MV-4-11 (cell line): ENCODE measurements around the gene SNUPN.
"Not testable (repeated sequence)": the region's sequence is repeated elsewhere in the genome, so short reads cannot be mapped to it uniquely, and the experiment has no call there.

Experiments
- DNase-seq: peaks from one replicate; lab custom pipeline; 2025; lab: John Stamatoyannopoulos, UW

Gene SNUPN

GRCh38 chr15:75583701-75584100, 41.8 kb downstream of the SNUPN start:
- DNase-seq: no peak

GRCh38 chr15:75582943-75583342, 42.6 kb downstream of the SNUPN start:
- DNase-seq: not testable (repeated sequence)

DNA sequence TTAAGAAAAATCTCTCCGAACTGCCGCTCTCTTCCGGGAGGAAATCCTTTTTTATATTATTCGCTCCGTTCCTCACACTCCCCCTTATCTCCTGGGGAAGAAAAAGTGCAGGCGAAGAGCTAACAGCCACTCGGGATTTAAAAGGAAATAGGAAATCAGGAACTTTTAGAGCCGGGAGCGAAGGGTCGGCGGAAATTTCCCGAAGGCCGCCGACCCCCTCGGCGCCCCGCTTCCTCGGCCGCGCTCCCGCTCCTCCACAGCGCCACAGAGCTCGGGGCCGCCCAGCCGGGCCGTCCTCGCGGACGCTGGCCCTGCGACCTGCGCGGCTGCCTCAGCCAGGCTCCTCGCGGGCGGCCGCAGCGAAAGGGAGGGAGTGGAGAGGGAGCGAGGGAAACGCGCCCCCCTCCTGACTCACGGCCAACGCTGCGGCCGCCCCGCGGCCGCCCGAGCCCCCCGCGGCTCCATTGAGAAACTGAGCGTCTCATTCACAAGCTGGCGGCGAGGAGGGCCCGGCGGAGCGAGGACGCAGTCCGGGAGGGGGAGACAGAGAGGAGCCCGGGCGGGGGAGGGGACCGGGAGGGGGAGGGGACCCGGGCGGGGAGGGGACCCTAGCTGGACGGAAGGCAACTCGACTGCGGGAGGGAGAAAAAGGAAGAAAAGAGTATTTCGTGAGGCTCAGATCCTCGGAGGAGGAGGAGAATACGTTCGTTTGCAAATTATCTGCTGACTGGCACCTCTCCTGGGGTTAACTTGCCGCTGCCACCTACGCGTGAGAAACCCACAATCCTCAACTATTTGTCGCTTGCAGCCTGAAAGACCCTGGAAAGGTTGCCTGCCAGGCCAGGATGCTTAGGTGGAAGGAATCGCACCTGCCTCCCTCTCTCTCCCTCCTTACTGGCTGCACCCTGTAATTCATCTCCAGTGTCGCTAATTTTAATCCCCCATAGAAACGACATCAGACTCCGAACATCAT, 46.3 kb downstream of the SNUPN start, which contains the start of gene PTPN9:
PTPN9 (minus strand) TSS at position 368 of the 973 bp plus-strand sequence. CDS start 539 bp downstream, outside the sequence.
- peak; percentile 63 for DNase-seq

GRCh38 chr15:75578173-75578947, 47.2 kb downstream of the SNUPN start:
- peak; percentile 34 for DNase-seq

DNA sequence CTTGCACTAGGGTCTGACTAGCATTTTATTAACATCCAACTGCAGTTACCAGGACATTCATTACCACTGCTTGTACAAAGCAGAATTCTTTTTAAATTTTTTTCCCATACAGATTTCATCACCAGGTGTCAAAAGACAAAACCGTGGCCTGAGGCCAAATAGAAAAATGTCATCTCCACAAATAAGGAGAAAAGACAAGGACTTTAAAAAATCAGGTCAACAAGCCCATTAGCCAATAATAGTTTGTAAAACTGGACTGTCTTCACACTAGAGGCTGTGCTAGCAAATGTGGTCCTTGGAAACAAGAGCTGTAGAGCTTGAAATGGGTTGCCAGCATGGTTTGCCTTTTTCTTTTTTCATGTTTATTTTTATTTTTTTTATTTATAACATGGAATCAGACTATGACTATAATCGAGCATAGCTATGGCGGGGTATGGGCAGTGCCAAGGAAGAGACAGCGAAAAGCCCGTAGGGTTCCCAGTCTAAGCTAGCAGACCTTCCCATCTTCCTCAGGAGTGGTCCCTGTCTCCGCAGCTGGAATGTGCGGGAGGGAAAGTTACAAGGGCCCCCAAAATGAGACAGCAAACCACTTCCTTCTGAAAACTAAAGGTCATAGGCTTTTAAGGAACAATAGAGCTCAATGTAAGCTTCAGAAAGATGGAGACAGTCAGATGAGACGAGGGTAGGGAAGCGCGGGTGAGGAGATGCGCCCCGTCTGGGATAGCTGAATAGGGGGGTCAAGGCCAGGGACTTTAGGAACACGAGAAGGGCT, 47.9 kb downstream of the SNUPN start:
- peak; percentile 33 for DNase-seq

DNA sequence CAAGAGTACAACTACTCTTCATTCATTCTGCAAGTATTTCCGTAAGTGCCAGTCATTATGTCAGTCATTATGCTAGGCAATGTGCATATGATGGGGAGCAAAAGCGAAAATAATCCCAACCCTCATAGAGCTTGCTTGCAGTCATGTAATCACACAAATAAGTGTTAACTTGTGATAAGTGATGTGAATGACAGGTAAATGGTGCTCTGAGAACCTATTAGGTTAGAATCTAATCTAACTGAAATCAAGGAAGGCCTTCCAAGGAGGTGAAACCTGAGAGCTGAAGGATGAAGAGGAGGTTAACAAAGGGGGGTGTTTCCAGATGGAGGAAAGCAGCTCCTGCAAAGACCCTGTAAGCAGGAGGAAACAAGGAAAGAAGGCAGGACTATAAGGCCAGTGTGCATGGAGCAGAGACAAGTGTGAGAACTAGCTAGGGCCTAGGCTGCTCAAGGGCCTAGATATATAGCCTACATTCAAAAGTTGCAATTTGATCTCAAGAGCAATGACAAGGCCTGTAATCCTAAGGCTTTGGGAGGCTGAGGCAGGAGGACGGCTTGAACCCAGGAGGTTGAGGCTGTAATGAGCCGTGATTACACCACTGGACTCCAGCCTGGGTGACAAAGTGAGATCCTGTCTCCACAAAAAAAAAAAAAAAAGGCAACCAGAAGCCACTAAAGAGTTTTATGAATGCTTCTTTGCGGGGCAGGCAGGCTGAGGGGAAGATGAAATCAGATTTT, 51.7 kb downstream of the SNUPN start:
- DNase-seq: no peak

DNA sequence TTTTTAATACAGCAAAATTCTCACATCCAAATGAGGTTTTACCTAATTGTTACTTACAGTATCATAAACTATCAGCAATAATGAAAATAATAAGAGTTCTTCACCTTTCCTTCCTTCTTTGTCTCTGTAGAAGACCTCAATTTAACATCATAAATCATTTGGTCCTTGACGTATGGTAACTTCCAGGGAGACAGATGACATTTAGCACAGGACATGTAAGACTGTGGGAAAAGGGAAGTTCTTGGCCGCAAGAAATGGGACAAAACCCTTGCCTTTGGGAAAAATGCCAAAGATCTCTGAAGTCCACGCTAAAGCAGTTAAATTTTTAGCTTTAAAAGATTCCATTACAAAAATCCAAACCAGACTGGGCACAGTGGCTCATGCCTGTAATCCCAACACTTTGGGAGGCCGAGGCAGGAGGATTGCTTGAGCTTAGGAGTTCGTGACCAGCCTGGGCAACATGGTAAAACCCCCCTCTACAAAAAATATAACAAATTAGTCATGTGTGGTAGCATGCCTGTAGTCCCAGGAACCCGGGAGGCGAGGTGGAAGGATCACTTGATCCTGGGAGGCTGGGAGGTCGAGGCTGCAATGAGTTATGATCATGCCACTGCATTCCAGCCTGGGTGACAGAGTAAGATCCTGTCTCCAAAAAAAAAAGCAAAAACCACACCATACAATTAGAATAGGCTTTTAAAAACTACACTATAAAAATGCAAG, 55.2 kb downstream of the SNUPN start:
- no peak for DNase-seq

DNA sequence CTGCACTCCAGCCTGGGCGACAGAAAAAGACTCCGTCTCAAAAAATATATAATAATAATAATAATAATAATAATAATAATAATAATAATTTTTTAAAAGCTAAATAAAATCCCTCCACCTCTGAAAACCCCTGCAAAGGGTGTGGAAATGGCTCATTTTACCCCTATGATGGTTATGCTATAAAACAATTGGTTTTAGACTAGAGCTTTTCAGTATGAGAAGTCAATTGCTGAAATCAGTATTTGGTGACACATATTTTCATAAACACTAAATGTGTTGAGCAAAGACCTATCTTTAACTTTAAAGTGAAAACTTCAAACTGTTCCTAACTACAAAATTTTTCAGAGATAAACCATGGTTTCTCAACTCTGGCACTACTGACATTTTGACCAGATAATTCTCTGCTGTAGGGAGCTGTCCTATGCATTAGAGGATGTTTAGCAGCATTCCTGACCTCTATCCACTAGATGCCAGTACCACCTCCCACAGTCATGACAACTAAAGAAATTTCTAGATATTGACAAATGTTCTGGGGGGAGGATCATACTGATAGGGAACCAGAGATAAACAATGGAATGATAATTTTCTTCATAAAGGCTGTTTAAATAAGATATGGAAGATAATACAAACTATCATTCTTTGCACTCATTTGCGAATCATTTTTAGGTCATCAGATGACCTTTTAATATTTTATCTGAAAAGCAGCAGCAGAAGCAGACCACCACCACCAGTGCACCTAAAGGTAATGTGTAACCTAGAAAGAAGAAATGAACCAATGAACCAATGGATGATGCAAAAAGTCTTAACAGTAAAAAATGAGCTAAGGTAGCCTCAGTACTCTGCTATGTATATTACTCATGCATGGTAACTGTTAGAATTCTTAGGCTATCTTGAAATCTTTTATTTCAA, 60.2 kb downstream of the SNUPN start:
- DNase-seq: no peak

- no peak for DNase-seq
Measured at GRCh38 chr15:75561888-75562287, 63.6 kb downstream of the SNUPN start.

DNA sequence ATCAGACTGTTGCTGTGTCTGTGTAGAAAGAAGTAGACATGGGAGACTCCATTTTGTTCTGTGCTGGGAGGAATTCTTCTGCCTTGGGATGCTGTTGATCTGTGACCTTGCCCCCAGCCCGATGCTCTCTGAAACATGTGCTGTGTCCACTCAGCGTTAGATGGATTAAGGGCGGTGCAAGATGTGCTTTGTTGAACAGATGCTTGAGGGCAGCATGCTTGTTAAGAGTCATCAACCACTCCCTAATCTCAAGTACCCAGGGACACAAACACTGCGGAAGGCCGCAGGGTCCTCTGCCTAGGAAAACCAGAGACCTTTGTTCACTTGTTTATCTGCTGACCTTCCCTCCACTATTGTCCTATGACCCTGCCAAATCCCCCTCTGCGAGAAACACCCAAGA, 66.2 kb downstream of the SNUPN start:
- not testable (repeated sequence) for DNase-seq

- not testable (repeated sequence) for DNase-seq
Measured at GRCh38 chr15:75558955-75559354, 66.6 kb downstream of the SNUPN start.

DNA sequence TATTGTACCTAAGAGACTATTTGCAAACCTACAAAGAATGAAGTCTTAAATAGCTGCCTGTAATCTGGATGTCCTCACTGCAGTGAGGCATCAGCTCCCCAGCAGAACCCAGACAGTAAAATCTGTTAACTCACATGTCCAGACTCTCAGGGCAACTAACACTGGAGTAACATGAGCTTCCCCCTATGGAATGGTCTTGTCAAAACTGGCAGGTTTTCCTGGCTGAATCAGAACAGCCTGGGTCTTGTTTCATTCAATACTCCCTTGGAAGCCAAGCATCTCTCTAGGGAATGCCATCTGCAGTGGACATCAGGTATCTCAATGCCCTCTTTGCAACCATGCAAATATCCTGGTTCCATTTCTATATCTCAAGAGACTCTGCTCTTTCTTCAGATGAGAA, 70.8 kb downstream of the SNUPN start:
- no peak for DNase-seq

DNA sequence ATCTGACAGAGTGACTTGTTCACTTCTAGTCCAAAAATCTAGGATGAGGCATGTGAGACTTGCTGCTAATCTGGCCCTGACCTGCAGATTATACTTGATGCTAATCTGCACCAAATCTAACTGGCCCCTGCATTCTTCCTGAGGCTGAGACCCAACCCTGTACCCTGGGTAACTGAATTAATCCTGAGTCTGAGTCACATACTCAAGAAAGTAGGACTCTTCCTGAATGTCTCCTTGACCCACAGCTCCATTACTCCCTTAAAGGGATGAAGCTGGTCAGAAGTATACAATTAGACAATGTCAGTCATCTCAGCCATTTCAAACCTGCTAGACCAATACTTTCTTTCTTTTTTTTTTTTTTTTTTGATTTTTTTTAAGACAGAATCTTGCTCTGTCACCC, 71.9 kb downstream of the SNUPN start:
- no peak for DNase-seq

- DNase-seq: peak; percentile 81
Measured at GRCh38 chr15:75551091-75551490, 74.4 kb downstream of the SNUPN start.
